Islet of Langerhans (tissue), 1 donor: ENCODE measurements around the gene NUP214.
"Not testable (repeated sequence)": the region's sequence is repeated elsewhere in the genome, so short reads cannot be mapped to it uniquely, and the experiment has no call there.

Experiments used
- FAIRE-seq: peaks from one replicate; lab custom pipeline; 2011; peaks lifted over from hg19 to GRCh38; lab: Jason Lieb, UNC

Gene NUP214

DNA sequence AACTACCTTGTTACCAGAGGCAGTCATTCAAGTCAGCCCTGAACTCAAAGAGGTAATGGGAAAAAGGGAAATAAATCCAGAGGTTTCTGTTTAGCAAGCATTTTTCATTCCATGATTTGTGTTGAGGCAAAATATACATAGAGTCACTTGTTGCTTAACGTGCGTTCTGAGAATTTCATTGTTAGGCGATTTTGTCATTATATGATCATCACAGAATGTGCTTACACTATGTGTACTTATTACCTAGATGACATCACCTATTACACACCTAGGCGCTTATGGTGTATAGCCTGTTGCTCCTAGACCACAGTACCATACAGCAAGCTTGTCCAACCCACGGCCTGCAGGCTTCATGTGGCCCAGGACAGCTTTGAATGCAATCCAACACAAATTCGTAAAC, 36.2 kb downstream of the NUP214 start:
- FAIRE-seq = no peak

GRCh38 chr9:131162886-131163285, 37.5 kb downstream of the NUP214 start:
- no peak for FAIRE-seq

- FAIRE-seq = no peak
Measured at GRCh38 chr9:131165523-131165922, 40.1 kb downstream of the NUP214 start.

DNA sequence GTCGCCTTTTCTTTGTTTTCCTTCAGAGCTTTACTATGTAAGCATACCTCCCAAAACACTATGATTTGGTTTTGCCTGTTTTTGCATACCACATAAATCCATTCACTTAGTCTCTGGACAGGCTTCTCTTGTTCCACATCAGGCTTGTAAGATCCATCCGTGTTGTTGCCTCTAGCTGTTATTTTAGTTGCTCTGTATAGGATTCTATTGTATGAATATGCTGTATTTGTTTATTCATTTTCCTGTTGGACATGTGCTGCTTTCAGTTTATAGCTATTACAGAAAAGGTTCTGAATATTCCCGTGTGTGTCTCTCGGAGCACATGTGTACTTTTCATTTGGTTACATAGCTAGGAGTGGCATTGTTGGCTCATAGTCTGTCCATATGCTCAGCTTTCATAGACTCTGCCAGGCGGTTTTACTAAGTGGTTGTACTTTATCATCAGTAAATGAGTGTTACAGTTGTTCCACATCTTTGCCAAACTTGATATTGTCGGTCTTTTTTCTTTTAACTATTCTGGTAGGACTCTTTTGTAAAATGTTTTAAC, 41.8 kb downstream of the NUP214 start:
- peak; percentile 89 for FAIRE-seq

DNA sequence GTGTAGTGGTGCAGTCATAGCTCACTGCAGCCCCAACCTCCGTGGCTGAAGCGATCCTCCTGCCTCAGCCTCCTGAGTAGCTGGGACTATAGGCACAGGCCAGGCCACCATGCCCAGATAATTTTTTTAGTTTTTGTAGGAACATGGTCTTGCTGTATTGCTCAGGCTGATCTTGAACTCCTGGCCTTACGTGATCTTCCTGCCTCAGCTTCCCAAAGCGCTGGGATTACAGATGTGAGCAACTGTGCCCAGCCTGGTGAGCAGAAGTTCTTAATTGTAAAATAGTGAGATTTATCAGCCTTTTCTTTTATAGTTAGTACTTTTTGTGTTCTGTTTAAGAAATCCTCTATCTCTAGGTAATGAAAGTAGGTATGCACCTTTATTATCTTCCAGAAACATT, 42.5 kb downstream of the NUP214 start:
- FAIRE-seq = no peak

- no peak for FAIRE-seq
Measured at GRCh38 chr9:131169563-131170240, 44.3 kb downstream of the NUP214 start.

GRCh38 chr9:131173995-131174394, 48.6 kb downstream of the NUP214 start:
- no peak for FAIRE-seq

- FAIRE-seq = no peak
Measured at GRCh38 chr9:131174681-131175239, 49.4 kb downstream of the NUP214 start.

- FAIRE-seq = no peak
Measured at GRCh38 chr9:131177898-131178297, 52.5 kb downstream of the NUP214 start.

GRCh38 chr9:131178382-131178781, 53.0 kb downstream of the NUP214 start:
- no peak for FAIRE-seq

DNA sequence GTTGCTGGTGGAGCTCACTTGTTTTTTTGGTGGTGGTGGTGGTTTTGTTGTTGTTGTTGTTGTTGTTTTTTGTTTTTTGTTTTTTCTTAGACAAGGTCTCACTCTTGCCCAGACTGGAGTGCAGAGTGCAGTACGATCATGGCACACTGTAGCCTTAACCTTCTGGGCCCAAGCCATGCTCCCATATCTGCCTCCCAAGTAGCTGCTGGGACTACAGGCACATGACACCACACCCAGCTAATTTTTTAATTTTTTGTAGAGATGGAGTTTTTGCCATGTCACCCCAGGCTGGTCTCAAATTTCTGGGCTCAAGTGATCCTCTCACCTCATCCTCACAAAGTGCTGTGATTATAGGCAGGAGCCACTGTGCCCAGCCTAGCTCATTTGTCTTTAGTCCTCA, 53.5 kb downstream of the NUP214 start:
- FAIRE-seq = no peak

- FAIRE-seq = no peak
Measured at GRCh38 chr9:131179561-131180219, 54.3 kb downstream of the NUP214 start.

DNA sequence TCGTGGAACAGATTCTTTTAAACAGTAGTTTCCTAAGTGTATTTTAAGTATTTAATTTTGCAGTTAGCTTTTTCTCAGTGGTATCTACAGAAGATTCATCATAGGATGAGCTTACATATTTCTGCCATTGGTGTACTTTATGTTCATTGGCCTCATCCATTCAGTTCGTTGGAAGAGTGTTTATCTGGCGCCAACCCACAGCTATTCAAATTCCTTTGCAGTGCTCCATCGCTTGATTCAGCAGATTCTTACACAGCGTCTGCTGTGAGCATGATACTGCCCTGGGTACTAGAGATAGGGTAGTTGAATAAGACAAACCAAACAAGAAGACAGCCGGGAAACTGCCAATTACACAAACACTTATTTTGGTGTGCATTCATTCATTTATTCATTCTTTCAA, 55.1 kb downstream of the NUP214 start:
- no peak for FAIRE-seq

DNA sequence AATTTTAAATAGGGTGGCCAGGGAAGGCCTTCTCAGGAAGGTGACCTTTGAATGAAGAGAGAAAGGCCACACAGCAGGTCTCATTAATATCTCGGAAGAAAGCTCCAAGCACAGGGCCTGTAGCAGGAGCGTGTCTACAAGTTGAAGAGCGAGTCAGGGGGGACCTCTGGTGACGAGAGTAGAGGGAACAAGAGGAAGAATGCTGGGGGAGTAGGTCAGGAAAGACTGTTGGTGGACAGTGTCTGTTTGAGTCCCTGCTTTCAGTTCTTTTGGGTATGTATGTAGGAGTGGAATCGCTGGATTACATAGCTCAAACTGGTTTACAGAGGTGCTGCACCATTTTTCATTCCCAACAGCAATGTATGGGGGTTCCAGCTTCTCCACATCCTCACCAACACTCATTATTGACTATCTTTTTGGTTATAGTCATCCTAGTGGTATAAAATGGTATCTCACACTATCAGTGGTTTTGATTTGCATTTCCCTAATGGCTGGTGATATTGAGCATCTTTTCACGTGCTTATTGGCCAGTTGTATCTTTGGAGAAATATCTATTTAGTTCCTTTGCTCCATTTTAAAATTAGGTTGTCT, 55.8 kb downstream of the NUP214 start:
- no peak for FAIRE-seq

DNA sequence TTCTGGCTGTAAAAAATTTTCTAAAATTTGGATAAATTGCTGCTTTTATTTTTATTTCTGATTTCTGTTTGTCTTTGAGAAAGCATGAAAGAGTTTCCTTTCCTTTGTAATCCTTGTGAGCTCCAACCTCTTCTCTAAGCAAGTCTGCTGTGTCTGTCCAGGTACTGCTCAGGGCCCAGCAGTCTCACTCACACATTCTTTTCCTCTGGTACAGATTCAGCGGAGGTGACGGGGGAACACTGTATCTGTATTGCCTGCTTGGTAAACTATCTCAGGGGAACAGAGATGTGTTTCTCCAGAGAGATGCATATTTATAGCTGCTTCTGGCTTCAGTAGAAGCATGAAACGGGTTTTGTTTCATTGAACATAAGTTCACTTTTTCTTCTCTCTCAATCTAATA, 60.5 kb downstream of the NUP214 start:
- FAIRE-seq = no peak

GRCh38 chr9:131186622-131187021, 61.2 kb downstream of the NUP214 start:
- no peak for FAIRE-seq

DNA sequence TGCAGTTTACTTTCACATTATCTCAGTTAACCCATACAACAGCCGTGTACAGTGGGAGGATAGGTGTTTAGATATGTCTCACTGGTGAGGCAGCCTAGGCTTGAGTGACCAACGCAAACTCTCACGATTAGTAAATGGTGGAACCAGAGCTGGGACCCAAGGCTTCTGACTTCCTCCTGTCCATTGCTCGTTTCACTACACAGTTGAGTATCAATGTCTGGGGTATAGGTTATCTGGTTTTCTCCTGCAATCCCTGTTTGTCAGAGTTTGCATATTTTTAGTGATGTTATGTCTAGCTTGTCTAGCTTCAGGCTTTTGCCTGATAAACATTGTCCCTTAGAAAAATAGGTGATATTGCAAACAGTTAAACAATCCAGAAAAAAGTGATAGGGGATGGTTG, 62.6 kb downstream of the NUP214 start:
- FAIRE-seq = no peak

GRCh38 chr9:131188976-131189375, 63.6 kb downstream of the NUP214 start:
- FAIRE-seq = no peak

GRCh38 chr9:131190191-131190590, 64.8 kb downstream of the NUP214 start:
- FAIRE-seq = no peak

GRCh38 chr9:131191032-131191431, 65.6 kb downstream of the NUP214 start:
- not testable (repeated sequence) for FAIRE-seq

DNA sequence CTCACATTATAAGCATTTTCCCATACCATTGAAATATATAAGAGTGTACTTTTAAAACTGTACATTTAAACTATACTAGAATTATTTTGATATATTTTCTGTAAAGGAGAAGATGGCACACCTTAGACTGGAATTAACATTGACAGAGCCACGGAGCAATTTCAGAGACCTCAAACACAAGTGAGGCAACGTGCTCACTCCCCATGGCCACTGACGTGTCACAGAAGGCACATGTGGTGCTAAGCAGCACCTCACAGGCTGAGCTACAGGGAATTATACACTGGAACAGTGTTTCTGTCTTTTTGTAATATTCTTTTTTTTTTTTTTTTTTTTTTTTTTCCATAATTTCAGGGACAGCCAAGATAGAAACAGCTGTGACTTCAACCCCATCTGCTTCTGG, 66.5 kb downstream of the NUP214 start:
- no peak for FAIRE-seq

GRCh38 chr9:131193051-131193450, 67.7 kb downstream of the NUP214 start:
- no peak for FAIRE-seq

- no peak for FAIRE-seq
Measured at GRCh38 chr9:131194762-131195161, 69.4 kb downstream of the NUP214 start.
